CD14-positive monocyte (primary cell): ENCODE results near the gene SRD5A3. TPM values are rescaled to one million over a fixed set of nuclear protein-coding genes. Genes with fewer than 3 reads are reported as not detected.

ENCODE experiments used
- DNase-seq, 3 donors: peaks; one replicate each; pipeline ENCODE4 v3.0.0-alpha.2; 2011 to 2022
- H2AFZ ChIP-seq: 2 replicates; pipeline ENCODE4 v1.6.0; 2012; ENCODE audit warnings: mild to moderate bottlenecking, low read depth, low read length, inconsistent platforms; ENCODE audit not compliant: insufficient read depth, poor library complexity, severe bottlenecking
- H3K27ac ChIP-seq, 2 donors: 1 replicate in 1 of 2; 2 replicates in 1 of 2; pipeline ENCODE4 v1.5.1; 2012 to 2013; ENCODE audit warnings: low read length in 2 of 2, control low read depth in 1 of 2, inconsistent platforms in 1 of 2, low read depth in 1 of 2, mild to moderate bottlenecking in 1 of 2
- H3K27me3 ChIP-seq, 2 donors: one replicate each; pipeline versions ENCODE4 v1.6.0 to v1.6.1; 2011 to 2013; ENCODE audit warnings: low read length in 2 of 2; ENCODE audit not compliant: control insufficient read depth in 2 of 2, insufficient read depth in 2 of 2
- H3K36me3 ChIP-seq, 2 donors: replicated peaks in 1 of 2; 1 replicate in 1 of 2; 2 replicates in 1 of 2; pipeline versions ENCODE4 v1.5.1 to v1.6.1; 2012 to 2013; ENCODE audit warnings: low read length in 2 of 2, control low read depth in 1 of 2, inconsistent platforms in 1 of 2, mild to moderate bottlenecking in 1 of 2; ENCODE audit not compliant: insufficient read depth in 2 of 2, control insufficient read depth in 1 of 2
- H3K4me1 ChIP-seq, 2 donors: 1 replicate in 1 of 2; 2 replicates in 1 of 2; pipeline versions ENCODE4 v1.5.1 to v1.6.1; 2012 to 2013; ENCODE audit warnings: low read length in 2 of 2, control low read depth in 1 of 2, inconsistent platforms in 1 of 2, mild to moderate bottlenecking in 1 of 2, moderate library complexity in 1 of 2; ENCODE audit not compliant: insufficient read depth in 2 of 2, control insufficient read depth in 1 of 2
- H3K4me2 ChIP-seq: replicated peaks from 2 replicates; pipeline ENCODE3; 2012; ENCODE audit warnings: low read length, moderate library complexity, mild to moderate bottlenecking; ENCODE audit not compliant: poor library complexity, severe bottlenecking; ENCODE audit errors: extremely low read depth
- H3K4me3 ChIP-seq, 3 experiments: fragments of 200-600 bp in 1 of 3; sonication (generic) in 1 of 3; replicated peaks in 1 of 3; 1 replicate in 2 of 3; 2 replicates in 1 of 3; pipeline ENCODE4 v1.5.1; 2011 to 2013; ENCODE audit warnings: low read length in 3 of 3, mild to moderate bottlenecking in 3 of 3, control low read depth in 2 of 3, low read depth in 2 of 3, inconsistent platforms in 1 of 3, moderate library complexity in 1 of 3
- H3K79me2 ChIP-seq: 2 replicates; pipeline ENCODE4 v1.6.0; 2012; ENCODE audit warnings: mild to moderate bottlenecking, control low read depth, inconsistent platforms, low read length, moderate library complexity; ENCODE audit not compliant: insufficient read depth
- H3K9ac ChIP-seq: 2 replicates; pipeline ENCODE4 v1.6.0; 2017; ENCODE audit warnings: low read length, mild to moderate bottlenecking; ENCODE audit not compliant: insufficient read depth, poor library complexity, severe bottlenecking
- H3K9me3 ChIP-seq, 2 donors: replicated peaks in 1 of 2; 1 replicate in 1 of 2; 2 replicates in 1 of 2; pipeline versions ENCODE4 v1.5.1 to v1.6.1; 2012 to 2013; ENCODE audit warnings: low read length in 2 of 2, control low read depth in 1 of 2; ENCODE audit not compliant: control insufficient read depth in 1 of 2, insufficient read depth in 1 of 2
- H4K20me1 ChIP-seq: 2 replicates; pipeline ENCODE4 v1.6.0; 2012; ENCODE audit warnings: mild to moderate bottlenecking, low read length, control low read depth, moderate library complexity; ENCODE audit not compliant: insufficient read depth
- H3K27ac Mint-ChIP-seq, 7 donors: one replicate each; pipeline ENCODE4 v1.8.0; 2020; ENCODE audit warnings: mild to moderate bottlenecking in 7 of 7, mixed read lengths in 7 of 7, moderate library complexity in 6 of 7, inconsistent platforms in 2 of 7
- H3K27me3 Mint-ChIP-seq, 3 donors: one replicate each; pipeline ENCODE4 v1.8.0; 2021 to 2022; ENCODE audit warnings: low read depth in 3 of 3, mild to moderate bottlenecking in 3 of 3, mixed read lengths in 3 of 3, moderate library complexity in 3 of 3, inconsistent platforms in 1 of 3
- H3K36me3 Mint-ChIP-seq, 2 donors: one replicate each; pipeline ENCODE4 v1.8.0; 2020; ENCODE audit warnings: mixed read lengths in 2 of 2, inconsistent platforms in 1 of 2, mild to moderate bottlenecking in 1 of 2
- H3K4me1 Mint-ChIP-seq: one replicate; pipeline ENCODE4 v1.8.0; 2020; ENCODE audit warnings: mild to moderate bottlenecking, mixed read lengths
- H3K4me3 Mint-ChIP-seq, 2 donors: one replicate each; pipeline ENCODE4 v1.8.0; 2020; ENCODE audit warnings: mild to moderate bottlenecking in 2 of 2, mixed read lengths in 2 of 2, moderate library complexity in 1 of 2
- H3K9me3 Mint-ChIP-seq, 7 donors: one replicate each; pipeline ENCODE4 v1.8.0; 2020 to 2022; ENCODE audit warnings: mixed read lengths in 7 of 7, mild to moderate bottlenecking in 6 of 7, moderate library complexity in 6 of 7, inconsistent platforms in 2 of 7
- CTCF ChIP-seq: fragments of 200-600 bp; IDR thresholded peaks from one replicate; pipeline ENCODE4 v1.8.0; 2022; ENCODE audit warnings: antibody characterized with exemption, mild to moderate bottlenecking
- WGBS: methylation state at CpG from one replicate; pipeline ENCODE4 v1.1.5; 2013; ENCODE audit warnings: missing lambda C conversion rate; ENCODE audit not compliant: insufficient coverage; 5-methylcytosine and 5-hydroxymethylcytosine counted together
- intact Hi-C, 2 donors: fragments of 100-400 bp; cut with micrococcal nuclease; formaldehyde crosslinking; loops; one replicate each; pipeline versions ENCODE4 v1.15.0 to v1.15.1; 2023
- polyA plus RNA-seq, 3 donors: library from polyadenylated mRNA; depleted of rRNA in 1 of 3; unstranded in 2 of 3; stranded (reverse) in 1 of 3; fragments of 300-500 nt in 2 of 3; fragments of >200 nt in 1 of 3; fragmentation: Illumina TruSeq in 2 of 3; gene quantifications; 1 replicate in 2 of 3; 2 replicates in 1 of 3; pipeline ENCODE4 v1.2.3, GENCODE V29; 2012 to 2021

The SRD5A3 gene
- polyA plus RNA-seq, 3 donors = 5.9 to 26.2 (median 16.2) TPM

GRCh38 chr4:55406545-55406944 is 60.5 kb downstream of the SRD5A3 start:
- Histone ChIP-seq H3K4me2 (no peak overlapping the region), H2AFZ (no peak overlapping the region), H3K36me3 (peaks cover 35 to 82% of the 10 kb centered on the region in 2 donors), H3K9me3 (no peaks in the 10 kb centered on the region), H3K27ac (peak overlapping the region in 1 of 2 donors; percentile 17), H3K4me1 (no peaks in the 10 kb centered on the region), H3K4me3 (no peak overlapping the region), H3K79me2 (peaks cover 99% of the 10 kb centered on the region), H3K9ac (no peak overlapping the region), H4K20me1 (peaks cover 97% of the 10 kb centered on the region), H3K27me3 (no peaks in the 10 kb centered on the region)
- H3K4me3 Mint-ChIP-seq = no peak overlapping the region
- H3K4me1 Mint-ChIP-seq = peaks cover 16% of the 10 kb centered on the region
- no peak for DNase-seq
- peaks cover 40 to 43% of the 10 kb centered on the region in 2 donors for H3K36me3 Mint-ChIP-seq
- H3K9me3 Mint-ChIP-seq = peaks cover 0 to 1% (median 0%) of the 10 kb centered on the region in 7 donors
- peak overlapping the region; percentile 5 to 87 (median 38) for H3K27ac Mint-ChIP-seq
- no peak for TF ChIP-seq CTCF
- WGBS = 100% methylated on average over 1 of the region's 2 CpGs
- intact Hi-C loops = loop anchor here in 1 of 2 donors (10.0 kb wide), 1 partner anchor 448 kb away; the partner anchor contains the start of gene EXOC1
- no peaks in the 10 kb centered on the region for H3K27me3 Mint-ChIP-seq

DNA sequence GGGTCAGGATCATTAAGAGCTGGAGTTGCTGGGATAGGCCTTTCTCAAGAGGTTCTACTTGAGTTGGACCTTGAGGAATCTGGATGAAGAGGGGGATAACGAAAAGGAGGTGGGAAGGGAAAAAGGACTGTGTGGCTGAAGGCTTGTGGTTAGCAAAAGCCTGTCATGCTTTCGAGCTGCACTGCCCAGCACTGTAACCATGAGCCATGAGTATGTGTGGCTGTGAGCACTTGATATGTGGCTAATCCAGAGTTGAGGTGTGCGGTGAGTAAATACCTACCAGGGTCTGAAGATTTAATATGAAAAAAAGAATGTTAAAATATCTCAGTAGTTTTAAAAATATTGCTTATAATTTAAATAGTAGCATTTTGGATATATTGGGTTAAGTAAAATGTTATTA is 61.1 kb downstream of the SRD5A3 start:
- H3K36me3 Mint-ChIP-seq = peaks cover 46 to 49% of the 10 kb centered on the region in 2 donors
- Histone ChIP-seq H3K9me3 (no peaks in the 10 kb centered on the region), H4K20me1 (peaks cover 98% of the 10 kb centered on the region), H3K27me3 (no peaks in the 10 kb centered on the region), H3K9ac (no peak overlapping the region), H3K4me3 (no peak overlapping the region), H2AFZ (no peak overlapping the region), H3K4me2 (no peak overlapping the region), H3K36me3 (peaks cover 40 to 84% of the 10 kb centered on the region in 2 donors), H3K27ac (peak overlapping the region in 1 of 2 donors; percentile 17), H3K4me1 (no peaks in the 10 kb centered on the region), H3K79me2 (peaks cover 100% of the 10 kb centered on the region)
- intact Hi-C loops = loop anchor here in 1 of 2 donors (10.0 kb wide), 1 partner anchor 448 kb away; the partner anchor contains the start of gene EXOC1
- WGBS = 86% methylated on average over 2 of the region's 3 CpGs
- no peak for TF ChIP-seq CTCF
- H3K27ac Mint-ChIP-seq = peak overlapping the region in 4 of 7 donors; percentile 5 to 87 (median 44)
- no peaks in the 10 kb centered on the region for H3K27me3 Mint-ChIP-seq
- DNase-seq = no peak
- no peak overlapping the region for H3K4me3 Mint-ChIP-seq
- H3K4me1 Mint-ChIP-seq = peaks cover 16% of the 10 kb centered on the region
- peaks cover 0 to 1% (median 0%) of the 10 kb centered on the region in 7 donors for H3K9me3 Mint-ChIP-seq
